Endothelial cell of umbilical vein (primary cell): ENCODE results near the gene ISOC1. TPM values are rescaled to one million over a fixed set of nuclear protein-coding genes. Genes with fewer than 3 reads are reported as not detected.

ENCODE experiments used
- BruUV-seq: library from RNA; stranded (reverse); fragments of 400-500 nt; replicated peaks from 2 replicates; lab custom pipeline; 2021; lab: Mats Ljungman, UMichigan
- CTCF ChIA-PET: fragments of 300-600, 350-600 bp; sonication (Branson Sonifier 250); formaldehyde crosslinking; loops from one replicate; lab custom pipeline; 2021; ENCODE audit warnings: antibody characterized with exemption, inconsistent platforms; lab: Charles Lee
- POLR2A ChIA-PET: fragments of 300-600, 350-600 bp; sonication (Branson Sonifier 250); formaldehyde crosslinking; loops from one replicate; lab custom pipeline; 2021; ENCODE audit warnings: antibody characterized with exemption, inconsistent platforms; lab: Charles Lee
- DNase-seq: peaks from one replicate; pipeline ENCODE4 v3.0.0-alpha.2; 2011; ENCODE audit warnings: low read depth, low spot score
- FAIRE-seq: peaks from 2 replicates; lab custom pipeline; 2011; peaks lifted over from hg19 to GRCh38; lab: Jason Lieb, UNC
- H2AFZ ChIP-seq: 2 replicates; pipeline ENCODE4 v1.6.0; 2012; ENCODE audit warnings: low read depth, low read length, control low read depth, inconsistent platforms
- H3K27ac ChIP-seq: 2 replicates; pipeline ENCODE4 v1.5.1; 2011; ENCODE audit warnings: low read depth, mild to moderate bottlenecking, control low read depth, low read length, moderate library complexity; ENCODE audit not compliant: insufficient read depth
- H3K27me3 ChIP-seq, 2 experiments: 2 replicates each; pipeline versions ENCODE4 v1.6.0 to v1.6.1; 2011; ENCODE audit warnings: low read length in 2 of 2, mixed read lengths in 1 of 2; ENCODE audit not compliant: control insufficient read depth in 2 of 2, insufficient read depth in 2 of 2
- H3K36me3 ChIP-seq, 2 experiments: 2 replicates in 1 of 2; 3 replicates in 1 of 2; pipeline ENCODE4 v1.5.1; 2011; ENCODE audit warnings: low read length in 2 of 2, mild to moderate bottlenecking in 1 of 2, moderate library complexity in 1 of 2; ENCODE audit not compliant: control insufficient read depth in 2 of 2, insufficient read depth in 2 of 2; ENCODE audit errors: extremely low read depth in 1 of 2
- H3K4me1 ChIP-seq: 3 replicates; pipeline ENCODE4 v1.5.1; 2011; ENCODE audit warnings: mild to moderate bottlenecking, low read length; ENCODE audit not compliant: control insufficient read depth, insufficient read depth; ENCODE audit errors: extremely low read depth
- H3K4me2 ChIP-seq: 2 replicates; pipeline ENCODE4 v1.6.1; 2011; ENCODE audit warnings: low read length, control low read depth, mixed read lengths; ENCODE audit not compliant: insufficient read depth
- H3K4me3 ChIP-seq, 3 experiments: fragments of 200-600 bp in 1 of 3; sonication (generic), shearing (Covaris generic) in 1 of 3; replicated peaks in 1 of 3; 2 replicates each; pipeline ENCODE4 v1.5.1; 2011 to 2016; ENCODE audit warnings: control low read depth in 3 of 3, low read length in 3 of 3, mild to moderate bottlenecking in 2 of 3, inconsistent platforms in 1 of 3, low read depth in 1 of 3, moderate library complexity in 1 of 3; ENCODE audit not compliant: insufficient read depth in 1 of 3
- H3K79me2 ChIP-seq: 2 replicates; pipeline ENCODE4 v1.6.0; 2012; ENCODE audit warnings: low read length, inconsistent platforms; ENCODE audit not compliant: control insufficient read depth, insufficient read depth
- H3K9ac ChIP-seq: replicated peaks from 2 replicates; pipeline ENCODE3; 2011; ENCODE audit warnings: low read length, control low read depth; ENCODE audit not compliant: insufficient read depth; ENCODE audit errors: extremely low read depth
- H3K9me1 ChIP-seq: replicated peaks from 3 replicates; pipeline ENCODE4 v1.6.0; 2011; ENCODE audit warnings: mild to moderate bottlenecking, low read length; ENCODE audit not compliant: control insufficient read depth, insufficient read depth; ENCODE audit errors: extremely low read depth
- H3K9me3 ChIP-seq: replicated peaks from 2 replicates; pipeline ENCODE4 v1.5.1; 2012; ENCODE audit warnings: low read length, inconsistent platforms; ENCODE audit not compliant: control insufficient read depth, insufficient read depth
- H4K20me1 ChIP-seq: replicated peaks from 2 replicates; pipeline ENCODE3; 2011; ENCODE audit warnings: mild to moderate bottlenecking, low read length; ENCODE audit not compliant: control insufficient read depth, insufficient read depth; ENCODE audit errors: extremely low read depth
- CTCF ChIP-seq, 2 donors: IDR thresholded peaks; 1 replicate in 1 of 2; 2 replicates in 1 of 2; pipeline ENCODE4 v1.5.1; 2011; ENCODE audit warnings: low read length in 2 of 2, mild to moderate bottlenecking in 2 of 2, moderate library complexity in 2 of 2, control low read depth in 1 of 2, inconsistent platforms in 1 of 2, low read depth in 1 of 2; ENCODE audit not compliant: insufficient read depth in 1 of 2; ENCODE audit errors: extremely low read depth in 1 of 2
- FOS ChIP-seq: IDR thresholded peaks from 2 replicates; pipeline ENCODE4 v1.6.1; 2011; ENCODE audit warnings: mild to moderate bottlenecking, low read length, moderate library complexity, borderline replicate concordance; ENCODE audit not compliant: insufficient read depth
- GATA2 ChIP-seq: IDR thresholded peaks from 2 replicates; pipeline ENCODE4 v1.7.0; 2011; ENCODE audit warnings: low read depth, mild to moderate bottlenecking, moderate library complexity, mixed read lengths, low read length; ENCODE audit not compliant: insufficient read length, insufficient read depth
- JUN ChIP-seq: IDR thresholded peaks from 2 replicates; pipeline ENCODE4 v1.6.1; 2011; ENCODE audit warnings: borderline replicate concordance, low read depth; ENCODE audit not compliant: insufficient read length, insufficient read depth
- MAX ChIP-seq: IDR thresholded peaks from 2 replicates; pipeline ENCODE4 v1.6.1; 2011; ENCODE audit not compliant: insufficient read depth, insufficient read length
- MYC ChIP-seq: IDR thresholded peaks from one replicate; pipeline ENCODE4 v1.6.1; 2011; ENCODE audit warnings: mild to moderate bottlenecking, low read depth, low read length
- POLR2A ChIP-seq: IDR thresholded peaks from 2 replicates; pipeline ENCODE4 v1.6.1; 2012; ENCODE audit warnings: low read depth, mild to moderate bottlenecking, control low read depth, low read length
- POLR2AphosphoS5 ChIP-seq: IDR thresholded peaks from 2 replicates; pipeline ENCODE4 v1.6.1; 2012; ENCODE audit warnings: low read depth, mild to moderate bottlenecking, control low read depth, low read length, moderate library complexity; ENCODE audit not compliant: insufficient read depth
- dilution Hi-C: fragments of 300-500 bp; cut with MboI; formaldehyde crosslinking; loops from one replicate; pipeline ENCODE4 v1.15.0; 2019; ENCODE audit warnings: low sequenced_read_pairs; ENCODE audit not compliant: extremely low pct_ligation_motif_present
- intact Hi-C: fragments of 100-400 bp; cut with micrococcal nuclease; formaldehyde crosslinking; loops from one replicate; pipeline ENCODE4 v1.10.0; 2022
- polyA plus RNA-seq, 4 experiments: library from polyadenylated mRNA; depleted of rRNA in 3 of 4; stranded (reverse) in 3 of 4; unstranded in 1 of 4; fragments of >200 nt; gene quantifications; 2 replicates each; pipeline versions ENCODE4 v1.2.1 to v1.2.3, GENCODE V29; 2011 to 2012; ENCODE audit warnings: missing spikeins in 1 of 4
- total RNA-seq: library from RNA; stranded (reverse); gene quantifications from 2 replicates; pipeline ENCODE4 v1.2.3, GENCODE V29; 2021

ISOC1 gene
- total and polyA plus RNA-seq, 2 donors (not counting 3 experiments of a cell fraction or from before 2014, with no cell fraction given): 21.4 to 21.6 TPM

- no peak overlapping the region for H3K27ac ChIP-seq
- H3K36me3 ChIP-seq: peaks cover 0 to 3% of the 10 kb centered on the region in 2 experiments
- POLR2A ChIA-PET: no interaction called here
- intact Hi-C loops: no loop called here
- no peaks in the 10 kb centered on the region for H3K27me3 ChIP-seq
- peaks cover 8% of the 10 kb centered on the region for H3K4me1 ChIP-seq
- no peak overlapping the region for H3K4me2 ChIP-seq
- H4K20me1 ChIP-seq: peaks cover 2% of the 10 kb centered on the region
- TF ChIP-seq JUN: no peak
- TF ChIP-seq GATA2: no peak
- TF ChIP-seq MYC: no peak
- no peak for TF ChIP-seq POLR2AphosphoS5
- TF ChIP-seq CTCF (IDR thresholded peaks at IDR 0.05; ENCODE audit: extremely low read depth in 1 of 2, insufficient read depth in 1 of 2, low read depth in 1 of 2, low read length in 2 of 2): no peak
- TF ChIP-seq POLR2A: no peak
- TF ChIP-seq MAX: no peak
- no peak for TF ChIP-seq FOS
- H3K9me1 ChIP-seq: no peaks in the 10 kb centered on the region
- BruUV-seq: no TSS peak
- FAIRE-seq (no peak), DNase-seq (no peak)
- dilution Hi-C loops: no loop called here
- H2AFZ ChIP-seq: no peak overlapping the region
- CTCF ChIA-PET: interaction anchor here (3.0 kb wide), 1 partner anchor 23 kb away, joined by 11 read pairs; no protein-coding TSS in a partner anchor
- H3K9ac ChIP-seq: no peak overlapping the region
- H3K4me3 ChIP-seq: no peak overlapping the region
- H3K79me2 ChIP-seq: peaks cover 24% of the 10 kb centered on the region
- no peaks in the 10 kb centered on the region for H3K9me3 ChIP-seq
These were observed 7.2 kb downstream of the ISOC1 start for GRCh38 chr5:129101794-129102193.
